ACC112 (cell line): Measurements from ENCODE around the gene CHIA.

Experiments
- H2AFZ ChIP-seq: fragments of 200-600 bp; sonication (generic); one replicate; pipeline ENCODE4 v1.6.0; 2017; ENCODE audit warnings: antibody characterized with exemption, low read length; ENCODE audit not compliant: unreplicated experiment
- H3K27ac ChIP-seq: fragments of 200-600 bp; sonication (generic); 2 replicates; pipeline ENCODE4 v1.5.1; 2014; ENCODE audit warnings: low read depth, mild to moderate bottlenecking, antibody characterized with exemption, low read length, moderate library complexity
- H3K27me3 ChIP-seq: fragments of 200-600 bp; sonication (generic); 2 replicates; pipeline ENCODE4 v1.6.1; 2014; ENCODE audit warnings: mild to moderate bottlenecking, antibody characterized with exemption, low read length, moderate library complexity, mixed read lengths; ENCODE audit not compliant: insufficient read depth
- H3K36me3 ChIP-seq: fragments of 200-600 bp; sonication (generic); 2 replicates; pipeline ENCODE4 v1.6.1; 2016; ENCODE audit warnings: mild to moderate bottlenecking, antibody characterized with exemption, low read length, moderate library complexity, mixed read lengths; ENCODE audit not compliant: insufficient read depth
- H3K4me1 ChIP-seq: fragments of 200-600 bp; sonication (generic); one replicate; pipeline ENCODE4 v1.6.1; 2016; ENCODE audit warnings: low read length, mixed read lengths; ENCODE audit not compliant: insufficient read depth, unreplicated experiment, control insufficient read depth
- H3K4me3 ChIP-seq: fragments of 200-600 bp; sonication (generic); 2 replicates; pipeline ENCODE4 v1.5.1; 2014; ENCODE audit warnings: mild to moderate bottlenecking, low read depth, low read length
- H3K79me2 ChIP-seq: fragments of 200-600 bp; sonication (generic); one replicate; pipeline ENCODE4 v1.6.0; 2016; ENCODE audit warnings: low read length; ENCODE audit not compliant: control insufficient read depth, unreplicated experiment, insufficient read depth

Gene CHIA

GRCh38 chr1:111285879-111286278, 4.8 kb upstream of the CHIA start:
- Histone ChIP-seq H3K4me3 (no peak overlapping the region), H3K4me1 (peaks cover 3% of the 10 kb centered on the region), H2AFZ (no peak overlapping the region), H3K36me3 (no peaks in the 10 kb centered on the region), H3K79me2 (no peaks in the 10 kb centered on the region), H3K27ac (no peak overlapping the region), H3K27me3 (peaks cover 47% of the 10 kb centered on the region)

- Histone ChIP-seq H3K27ac (no peak overlapping the region), H2AFZ (no peak overlapping the region), H3K36me3 (no peaks in the 10 kb centered on the region), H3K4me3 (no peak overlapping the region), H3K79me2 (no peaks in the 10 kb centered on the region), H3K4me1 (peaks cover 3% of the 10 kb centered on the region), H3K27me3 (peaks cover 47% of the 10 kb centered on the region)
Observed at GRCh38 chr1:111286912-111287311, 3.7 kb upstream of the CHIA start.

- no peaks in the 10 kb centered on the region for H3K79me2 ChIP-seq
- H3K27me3 ChIP-seq: peaks cover 47% of the 10 kb centered on the region
- H3K27ac ChIP-seq: no peak overlapping the region
- no peak overlapping the region for H2AFZ ChIP-seq
- peaks cover 3% of the 10 kb centered on the region for H3K4me1 ChIP-seq
- H3K36me3 ChIP-seq: no peaks in the 10 kb centered on the region
- H3K4me3 ChIP-seq: no peak overlapping the region
Observed at GRCh38 chr1:111289371-111289770, 1.3 kb upstream of the CHIA start.

GRCh38 chr1:111290104-111290503, 547 bp upstream of the CHIA start:
- no peaks in the 10 kb centered on the region for H3K79me2 ChIP-seq
- peaks cover 47% of the 10 kb centered on the region for H3K27me3 ChIP-seq
- no peak overlapping the region for H2AFZ ChIP-seq
- H3K4me3 ChIP-seq: no peak overlapping the region
- H3K4me1 ChIP-seq: peaks cover 3% of the 10 kb centered on the region
- H3K36me3 ChIP-seq: no peaks in the 10 kb centered on the region
- no peak overlapping the region for H3K27ac ChIP-seq

- H3K27ac ChIP-seq: no peak overlapping the region
- no peak overlapping the region for H3K4me3 ChIP-seq
- no peak overlapping the region for H2AFZ ChIP-seq
- no peaks in the 10 kb centered on the region for H3K79me2 ChIP-seq
- peaks cover 17% of the 10 kb centered on the region; the same call in 1 of the 2 replicates for H3K27me3 ChIP-seq
- peaks cover 3% of the 10 kb centered on the region for H3K4me1 ChIP-seq
- H3K36me3 ChIP-seq: no peaks in the 10 kb centered on the region
Observed at GRCh38 chr1:111294390-111294789, 3.7 kb downstream of the CHIA start.

GRCh38 chr1:111302374-111302773, 11.7 kb downstream of the CHIA start:
- no peaks in the 10 kb centered on the region for H3K36me3 ChIP-seq
- H3K79me2 ChIP-seq: no peaks in the 10 kb centered on the region
- H2AFZ ChIP-seq: no peak overlapping the region
- peaks cover 37% of the 10 kb centered on the region for H3K27me3 ChIP-seq
- no peak overlapping the region for H3K4me3 ChIP-seq
- H3K27ac ChIP-seq: no peak overlapping the region
- no peaks in the 10 kb centered on the region for H3K4me1 ChIP-seq

- H3K79me2 ChIP-seq: no peaks in the 10 kb centered on the region
- no peak overlapping the region for H3K4me3 ChIP-seq
- no peak overlapping the region for H3K27ac ChIP-seq
- no peaks in the 10 kb centered on the region for H3K4me1 ChIP-seq
- H3K27me3 ChIP-seq: peaks cover 80% of the 10 kb centered on the region
- H2AFZ ChIP-seq: no peak overlapping the region
- no peaks in the 10 kb centered on the region for H3K36me3 ChIP-seq
Observed at GRCh38 chr1:111309690-111310089, 19.0 kb downstream of the CHIA start.

GRCh38 chr1:111318523-111318922, 27.9 kb downstream of the CHIA start:
- H3K27ac ChIP-seq: no peak overlapping the region
- H2AFZ ChIP-seq: no peak overlapping the region
- no peak overlapping the region for H3K4me3 ChIP-seq
- no peaks in the 10 kb centered on the region for H3K4me1 ChIP-seq
- H3K36me3 ChIP-seq: no peaks in the 10 kb centered on the region
- H3K27me3 ChIP-seq: peaks cover 72% of the 10 kb centered on the region
- H3K79me2 ChIP-seq: no peaks in the 10 kb centered on the region

- H3K4me1 ChIP-seq: no peaks in the 10 kb centered on the region
- no peak overlapping the region for H2AFZ ChIP-seq
Observed at GRCh38 chr1:111320066-111320879, 29.6 kb downstream of the CHIA start.

GRCh38 chr1:111323231-111323630, 32.6 kb downstream of the CHIA start:
- no peak overlapping the region for H3K27ac ChIP-seq
- no peaks in the 10 kb centered on the region for H3K79me2 ChIP-seq
- H3K4me1 ChIP-seq: no peaks in the 10 kb centered on the region
- H3K27me3 ChIP-seq: peaks cover 77% of the 10 kb centered on the region
- no peak overlapping the region for H2AFZ ChIP-seq
- no peaks in the 10 kb centered on the region for H3K36me3 ChIP-seq
- no peak overlapping the region for H3K4me3 ChIP-seq

More at GRCh38 chr1:111320066-111320879, 29.6 kb downstream of the CHIA start:
- no peak overlapping the region for H3K27ac ChIP-seq
- no peaks in the 10 kb centered on the region for H3K36me3 ChIP-seq
- no peak overlapping the region for H3K4me3 ChIP-seq
- H3K27me3 ChIP-seq: peaks cover 68% of the 10 kb centered on the region
- H3K79me2 ChIP-seq: no peaks in the 10 kb centered on the region

- peaks cover 16% of the 10 kb centered on the region; the same call in 1 of the 2 replicates for H3K27me3 ChIP-seq
- H2AFZ ChIP-seq: no peak overlapping the region
- H3K4me1 ChIP-seq: no peaks in the 10 kb centered on the region
- H3K4me3 ChIP-seq: no peak overlapping the region
- H3K36me3 ChIP-seq: no peaks in the 10 kb centered on the region
- no peaks in the 10 kb centered on the region for H3K79me2 ChIP-seq
- H3K27ac ChIP-seq: no peak overlapping the region
Observed at GRCh38 chr1:111332190-111332589, 41.5 kb downstream of the CHIA start.
